Islet of Langerhans (tissue), 1 donor: Measurements from ENCODE around the gene NAA15.
"Not testable (repeated sequence)": the region's sequence is repeated elsewhere in the genome, so short reads cannot be mapped to it uniquely, and the experiment has no call there.

Source experiments
- FAIRE-seq: peaks from one replicate; lab custom pipeline; 2011; peaks lifted over from hg19 to GRCh38; lab: Jason Lieb, UNC

The NAA15 gene

GRCh38 chr4:139367421-139368090, 66.3 kb downstream of the NAA15 start:
- no peak for FAIRE-seq

DNA sequence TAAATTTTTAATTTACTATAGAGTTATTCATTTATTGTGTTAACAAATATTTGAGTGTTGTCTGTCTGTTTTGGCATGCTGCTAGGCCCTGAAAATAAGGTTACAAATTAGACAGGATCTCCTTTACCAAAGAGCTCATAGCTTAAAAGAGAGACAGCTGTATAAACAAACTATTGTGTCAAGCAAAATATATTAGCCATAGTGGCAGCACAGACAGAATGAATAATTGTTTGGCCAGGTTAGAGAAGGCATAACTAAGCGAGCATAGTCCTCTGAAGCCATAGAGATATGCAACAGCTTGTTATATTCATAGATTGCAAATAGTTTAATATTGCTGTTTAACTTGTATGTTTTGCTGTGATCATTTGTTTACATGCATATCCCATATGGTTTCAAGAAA, 67.7 kb downstream of the NAA15 start:
- FAIRE-seq = no peak

GRCh38 chr4:139374251-139374650, 72.9 kb downstream of the NAA15 start:
- no peak for FAIRE-seq

DNA sequence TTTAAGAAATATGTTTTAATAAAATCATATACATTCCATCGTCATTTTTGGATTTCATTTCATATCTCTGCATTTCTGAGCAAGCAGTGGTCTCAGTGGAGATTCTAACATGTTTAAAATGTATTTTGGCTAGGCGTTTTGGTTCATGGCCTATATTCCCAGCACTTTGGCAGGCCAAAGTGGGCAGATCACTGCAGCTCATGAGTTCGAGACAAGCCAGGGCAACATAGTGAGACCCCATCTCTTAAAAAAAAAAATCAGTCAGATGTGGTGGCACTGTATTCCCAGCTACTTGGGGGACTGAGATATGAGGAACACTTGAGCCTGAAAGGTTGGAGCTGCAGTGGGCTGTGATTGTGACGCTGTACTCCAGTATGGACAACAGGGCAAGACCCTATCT, 85.1 kb downstream of the NAA15 start:
- FAIRE-seq = no peak

DNA sequence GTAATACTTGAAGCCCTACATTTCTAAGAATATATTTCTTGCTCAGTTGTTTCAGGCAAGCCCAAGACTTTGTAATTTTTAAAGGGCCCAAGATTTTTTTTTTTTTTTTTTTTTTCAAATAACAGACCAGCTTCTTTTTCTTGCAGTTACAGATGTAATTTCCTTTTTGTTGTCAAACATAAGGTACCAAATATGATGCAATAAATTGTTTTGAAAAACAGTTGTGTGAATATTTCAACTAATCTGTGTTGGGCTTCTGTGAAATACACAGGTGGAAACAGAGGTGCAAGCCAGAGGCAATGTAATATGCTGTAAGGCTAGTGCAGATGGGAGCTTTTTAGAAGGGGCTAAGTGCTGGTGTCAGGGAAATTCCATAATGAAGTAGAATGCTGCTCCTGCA, 87.8 kb downstream of the NAA15 start:
- no peak for FAIRE-seq

- no peak for FAIRE-seq
Measured at GRCh38 chr4:139389991-139390390, 88.7 kb downstream of the NAA15 start.

DNA sequence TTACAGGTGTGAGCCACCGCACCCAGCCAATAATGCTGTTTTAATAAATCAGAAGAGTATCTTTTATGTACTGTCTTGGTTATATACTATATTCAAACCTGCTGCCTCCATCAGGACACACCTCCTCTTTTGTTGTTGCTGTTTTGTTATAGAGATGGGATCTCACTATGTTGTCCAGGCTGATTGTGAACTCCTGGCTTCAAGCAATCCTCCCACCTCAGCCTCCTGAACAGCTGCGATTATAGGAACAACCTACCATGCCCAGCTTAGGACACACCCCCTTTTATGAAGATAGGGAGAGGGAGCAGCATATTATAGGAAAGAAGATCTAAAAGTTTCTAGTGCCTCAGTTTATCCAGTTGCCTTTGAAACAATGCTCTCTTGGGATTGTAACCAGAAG, 90.4 kb downstream of the NAA15 start:
- FAIRE-seq = no peak

GRCh38 chr4:139392797-139393196, 91.5 kb downstream of the NAA15 start:
- no peak for FAIRE-seq

DNA sequence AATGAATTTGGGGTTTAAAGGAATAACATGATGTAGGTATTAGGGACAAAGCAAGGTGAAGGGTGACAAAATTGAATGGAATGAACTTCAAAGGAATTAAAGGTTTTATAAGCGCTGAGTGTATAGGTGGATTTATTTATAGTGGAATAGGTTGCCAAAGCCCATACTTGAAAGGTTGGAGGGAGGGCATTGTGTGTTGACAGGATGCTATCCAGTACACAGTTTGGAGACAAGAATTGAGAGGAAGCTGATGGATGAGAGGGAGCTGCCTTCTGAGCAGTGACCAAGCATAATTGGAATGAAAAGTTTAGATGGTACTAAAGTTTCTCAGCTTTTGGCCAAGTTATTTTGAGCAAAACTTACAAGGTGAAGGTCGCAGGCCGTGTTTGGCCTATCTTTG, 100.1 kb downstream of the NAA15 start:
- no peak for FAIRE-seq

- FAIRE-seq = no peak
Measured at GRCh38 chr4:139402436-139402835, 101.1 kb downstream of the NAA15 start.

GRCh38 chr4:139403462-139403861, 102.2 kb downstream of the NAA15 start:
- no peak for FAIRE-seq

- no peak for FAIRE-seq
Measured at GRCh38 chr4:139410312-139410711, 109.0 kb downstream of the NAA15 start.

DNA sequence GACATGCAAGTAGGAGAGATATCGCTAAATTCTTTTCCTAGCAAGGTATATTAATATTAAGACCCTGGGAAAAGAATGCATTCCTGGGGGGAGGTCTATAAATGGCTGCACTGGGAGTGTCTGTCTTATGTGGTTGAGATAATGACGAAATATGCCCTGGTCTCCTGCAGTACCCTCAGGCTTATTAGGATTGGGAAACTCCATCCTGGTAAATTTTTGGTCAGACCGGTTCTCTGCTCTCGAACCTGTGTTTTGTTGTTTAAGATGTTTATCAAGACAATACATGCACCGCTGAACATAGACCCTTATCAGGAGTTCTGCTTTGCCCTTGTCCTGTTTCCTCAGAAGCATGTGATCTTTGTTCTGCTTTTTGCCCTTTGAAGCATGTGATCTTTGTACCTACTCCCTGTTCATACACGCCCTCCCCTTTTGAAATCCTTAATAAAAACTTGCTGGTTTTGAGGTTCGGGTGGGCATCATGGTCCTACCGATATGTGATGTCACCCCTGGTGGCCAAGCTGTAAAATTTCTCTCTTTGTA, 113.4 kb downstream of the NAA15 start:
- FAIRE-seq = not testable (repeated sequence)

GRCh38 chr4:139416073-139416673, 114.9 kb downstream of the NAA15 start:
- FAIRE-seq = peak; percentile 96

GRCh38 chr4:139419388-139419914, 118.1 kb downstream of the NAA15 start:
- peak; percentile 93 for FAIRE-seq

DNA sequence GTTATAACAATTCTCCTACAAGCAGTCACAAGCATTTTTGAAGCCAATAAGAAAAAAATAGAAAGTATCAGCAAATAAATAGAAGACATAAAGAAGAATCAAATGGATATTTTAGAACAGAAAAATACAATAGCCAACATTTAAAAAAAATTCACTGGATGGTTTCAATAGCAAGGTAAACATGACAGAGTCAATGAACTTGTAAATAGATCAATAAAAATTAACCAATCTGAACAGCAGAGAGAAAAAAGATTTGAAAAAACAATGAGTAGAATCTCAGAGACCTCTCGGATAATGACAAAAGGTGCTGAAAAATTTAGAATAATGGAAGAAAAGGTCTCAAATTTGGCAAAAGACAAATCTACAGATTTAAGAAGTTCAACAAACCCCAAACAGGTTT, 119.3 kb downstream of the NAA15 start:
- FAIRE-seq = peak; percentile 21

GRCh38 chr4:139436122-139436521, 134.8 kb downstream of the NAA15 start:
- FAIRE-seq = no peak

GRCh38 chr4:139438141-139438540, 136.8 kb downstream of the NAA15 start:
- FAIRE-seq = no peak

DNA sequence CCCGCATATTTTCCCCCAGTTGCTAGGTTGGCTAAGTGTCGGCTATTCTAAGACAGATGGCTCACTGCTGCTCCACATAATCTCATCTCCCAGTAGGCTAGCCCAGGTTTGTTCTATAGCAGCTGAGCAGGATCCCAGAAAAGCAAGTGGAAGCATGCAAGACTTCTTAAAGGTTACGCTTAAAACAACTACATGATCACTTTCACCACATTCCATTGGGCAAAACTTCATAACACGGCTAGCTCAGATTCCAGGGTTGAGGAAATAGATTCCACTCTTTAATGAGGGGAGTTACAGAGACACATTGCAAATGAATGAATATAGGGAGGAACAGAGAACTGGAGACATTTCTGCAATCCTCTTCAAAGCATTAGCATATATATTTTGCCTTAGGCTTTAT, 139.7 kb downstream of the NAA15 start:
- FAIRE-seq = no peak

DNA sequence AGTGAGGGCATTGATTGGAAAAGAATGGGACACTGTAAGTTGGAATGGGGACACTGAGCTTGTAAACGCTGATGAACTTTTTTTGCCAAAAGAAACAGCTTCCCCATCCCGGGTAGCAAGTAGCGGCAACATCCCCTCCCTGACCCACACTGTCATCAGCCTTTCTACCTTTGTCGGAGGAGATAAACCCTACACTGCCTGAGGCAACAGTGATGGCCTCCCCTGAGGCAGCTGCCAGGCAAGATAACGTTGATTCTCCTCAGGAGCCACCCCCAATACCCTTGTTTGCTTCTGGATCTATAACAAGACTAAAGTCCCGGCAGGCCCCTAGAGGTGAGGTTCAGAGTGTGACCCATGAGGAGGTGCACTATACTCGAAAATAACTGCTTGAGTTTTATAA, 142.4 kb downstream of the NAA15 start:
- no peak for FAIRE-seq

DNA sequence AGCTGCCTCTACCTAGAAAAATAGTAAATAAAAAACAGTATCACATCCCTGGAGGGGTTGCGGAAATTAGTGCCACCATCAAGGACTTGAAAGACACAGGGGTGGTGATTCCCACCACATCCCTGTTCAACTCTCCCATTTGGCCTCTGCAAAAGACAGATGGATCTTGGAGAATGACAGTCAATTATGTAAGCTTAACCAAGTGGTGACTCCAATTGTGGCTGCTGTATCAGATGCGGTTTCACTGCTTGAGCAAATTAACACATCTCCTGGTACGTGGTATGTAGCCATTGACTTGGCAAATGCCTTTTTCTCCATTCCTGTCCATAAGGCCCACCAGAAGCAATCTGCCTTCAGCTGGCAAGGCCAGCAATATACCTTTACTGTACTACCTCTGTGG, 143.6 kb downstream of the NAA15 start:
- FAIRE-seq = not testable (repeated sequence)

- not testable (repeated sequence) for FAIRE-seq
Measured at GRCh38 chr4:139447078-139447477, 145.8 kb downstream of the NAA15 start.

DNA sequence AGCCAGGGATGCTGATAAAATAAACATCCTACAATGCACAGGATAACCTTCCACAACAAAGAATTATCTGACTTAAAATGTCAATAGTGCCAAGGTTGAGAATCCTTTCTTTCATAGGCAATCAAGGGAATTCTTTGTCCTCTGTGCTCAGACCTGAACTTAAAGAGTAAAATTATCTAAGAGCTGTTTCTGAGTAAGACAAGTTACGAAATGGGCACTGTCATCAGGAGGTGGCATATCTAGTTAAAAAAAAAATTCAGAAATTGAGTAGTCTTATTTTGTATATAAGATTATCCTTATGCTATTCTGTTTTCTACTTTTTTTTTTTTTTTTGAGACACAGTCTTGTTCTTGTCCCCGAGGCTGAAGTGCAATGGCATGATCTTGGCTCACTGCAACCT, 149.3 kb downstream of the NAA15 start:
- no peak for FAIRE-seq

DNA sequence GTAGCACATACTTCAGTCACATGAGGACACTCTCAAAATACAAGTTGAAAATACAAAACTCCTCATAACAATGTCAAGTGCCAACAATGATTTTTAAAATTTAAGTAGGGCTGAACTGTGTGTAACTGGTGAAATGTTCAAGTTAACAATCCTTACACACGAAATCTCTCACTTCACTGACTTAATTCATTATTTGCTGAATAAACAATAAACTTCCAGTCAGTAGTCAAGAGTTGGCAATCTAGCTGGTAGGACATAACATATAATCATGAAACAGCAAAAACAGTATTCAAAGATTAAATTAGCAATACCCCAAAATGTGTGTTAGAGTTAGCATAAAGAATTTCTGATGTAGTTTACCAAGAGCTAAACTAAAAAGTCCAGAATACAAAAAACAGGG, 150.7 kb downstream of the NAA15 start:
- peak; percentile 45 for FAIRE-seq
